ENCODE data around the gene CYP8B1.

The CYP8B1 gene

GRCh38 chr3:42906070-42906847 is 30.6 kb upstream of the CYP8B1 start, which contains the start of gene ZNF662:
ZNF662 (plus strand) TSS chr3:42906142; CDS start chr3:42908115, 1,973 bp downstream.
- H3K27me3 ChIP-seq (replicated peaks in 2 of 5; ENCODE audit: control insufficient read depth in 4 of 5, insufficient read depth in 5 of 5, low read length in 4 of 5), result peaks cover 0 to 10% (median 0%) of the 10 kb centered on the region in 5 experiments
- H3K4me3 ChIP-seq (ENCODE audit: control insufficient read depth in 1 of 7, extremely low read depth in 1 of 7, insufficient read depth in 4 of 7, low read depth in 2 of 7, low read length in 6 of 7), result peak within 1 kb of the TSS; percentile 32 to 87 (median 64)
- H3K9me3 ChIP-seq (ENCODE audit: control extremely low read depth in 1 of 5, control insufficient read depth in 4 of 5, insufficient read depth in 2 of 5, low read depth in 1 of 5, low read length in 4 of 5), result peaks cover under 1 to 30% (median 14%) of the 10 kb centered on the region in 5 experiments
- peak within 1 kb of the TSS in 1 of 2 experiments; percentile 47 for H3K27ac ChIP-seq (ENCODE audit: insufficient read depth in 1 of 2, low read depth in 1 of 2, low read length in 2 of 2, poor library complexity in 1 of 2, severe bottlenecking in 2 of 2)
- ChIA-PET CTCF (no interaction called here), POLR2A (no interaction called here)
- WGBS (ENCODE audit: insufficient coverage), result under 1% methylated on average over 44 of the region's 59 CpGs
- H3K36me3 ChIP-seq (ENCODE audit: control insufficient read depth in 4 of 4, insufficient read depth in 4 of 4, low read length in 3 of 4), result peaks cover 0 to 33% (median 12%) of the 10 kb centered on the region in 4 experiments
- H3K4me1 ChIP-seq (ENCODE audit: control extremely low read depth in 1 of 4, control insufficient read depth in 4 of 4, insufficient read depth in 4 of 4, low read length in 3 of 4), result peaks cover 0 to 17% (median 8%) of the 10 kb centered on the region in 4 experiments
- peak; percentile 49 to 67 (median 52) for DNase-seq

- peak overlapping the region; percentile 32 to 87 (median 64) for H3K4me3 ChIP-seq (ENCODE audit: control insufficient read depth in 1 of 7, extremely low read depth in 1 of 7, insufficient read depth in 4 of 7, low read depth in 2 of 7, low read length in 6 of 7)
- H3K27ac ChIP-seq (ENCODE audit: insufficient read depth in 1 of 2, low read depth in 1 of 2, low read length in 2 of 2, poor library complexity in 1 of 2, severe bottlenecking in 2 of 2), result peak overlapping the region in 1 of 2 experiments; percentile 47
- H3K27me3 ChIP-seq (replicated peaks in 2 of 5; ENCODE audit: control insufficient read depth in 4 of 5, insufficient read depth in 5 of 5, low read length in 4 of 5), result peaks cover 0 to 10% (median 0%) of the 10 kb centered on the region in 5 experiments
- DNase-seq, result no peak
- peaks cover 0 to 17% (median 8%) of the 10 kb centered on the region in 4 experiments for H3K4me1 ChIP-seq (ENCODE audit: control extremely low read depth in 1 of 4, control insufficient read depth in 4 of 4, insufficient read depth in 4 of 4, low read length in 3 of 4)
- peaks cover 0 to 28% (median 8%) of the 10 kb centered on the region in 4 experiments for H3K36me3 ChIP-seq (ENCODE audit: control insufficient read depth in 4 of 4, insufficient read depth in 4 of 4, low read length in 3 of 4)
- POLR2A ChIA-PET, result no interaction called here
- CTCF ChIA-PET, result no interaction called here
- H3K9me3 ChIP-seq (ENCODE audit: control extremely low read depth in 1 of 5, control insufficient read depth in 4 of 5, insufficient read depth in 2 of 5, low read depth in 1 of 5, low read length in 4 of 5), result peaks cover 0 to 24% (median 10%) of the 10 kb centered on the region in 5 experiments
- WGBS (ENCODE audit: insufficient coverage), result 4% methylated on average over 5 of the region's 12 CpGs
Measured at GRCh38 chr3:42905740-42906069, 30.0 kb upstream of the CYP8B1 start.

GRCh38 chr3:42904076-42904475 is 28.4 kb upstream of the CYP8B1 start:
- peaks cover 0 to 14% (median 4%) of the 10 kb centered on the region in 4 experiments for H3K36me3 ChIP-seq (ENCODE audit: control insufficient read depth in 4 of 4, insufficient read depth in 4 of 4, low read length in 3 of 4)
- CTCF ChIA-PET, result no interaction called here
- POLR2A ChIA-PET, result no interaction called here
- no peak for DNase-seq
- H3K27ac ChIP-seq (ENCODE audit: insufficient read depth in 1 of 2, low read depth in 1 of 2, low read length in 2 of 2, poor library complexity in 1 of 2, severe bottlenecking in 2 of 2), result no peak overlapping the region
- H3K27me3 ChIP-seq (replicated peaks in 2 of 5; ENCODE audit: control insufficient read depth in 4 of 5, insufficient read depth in 5 of 5, low read length in 4 of 5), result peaks cover 0 to 10% (median 0%) of the 10 kb centered on the region in 5 experiments
- 93% methylated on average over 1 of the region's 1 CpG for WGBS (ENCODE audit: insufficient coverage)
- no peak overlapping the region for H3K4me3 ChIP-seq (ENCODE audit: control insufficient read depth in 1 of 7, extremely low read depth in 1 of 7, insufficient read depth in 4 of 7, low read depth in 2 of 7, low read length in 6 of 7)
- H3K9me3 ChIP-seq (ENCODE audit: control extremely low read depth in 1 of 5, control insufficient read depth in 4 of 5, insufficient read depth in 2 of 5, low read depth in 1 of 5, low read length in 4 of 5), result peaks cover 0 to 17% (median 5%) of the 10 kb centered on the region in 5 experiments
- peaks cover 0 to 17% (median 8%) of the 10 kb centered on the region in 4 experiments for H3K4me1 ChIP-seq (ENCODE audit: control extremely low read depth in 1 of 4, control insufficient read depth in 4 of 4, insufficient read depth in 4 of 4, low read length in 3 of 4)

GRCh38 chr3:42902257-42902656 is 26.6 kb upstream of the CYP8B1 start:
- H3K27me3 ChIP-seq (replicated peaks in 2 of 5; ENCODE audit: control insufficient read depth in 4 of 5, insufficient read depth in 5 of 5, low read length in 4 of 5), result peaks cover 0 to 10% (median 0%) of the 10 kb centered on the region in 5 experiments
- WGBS (ENCODE audit: insufficient coverage), result 80% methylated on average over 1 of the region's 2 CpGs

GRCh38 chr3:42901073-42901415 is 25.4 kb upstream of the CYP8B1 start:
- peaks cover 0 to 5% (median 2%) of the 10 kb centered on the region in 4 experiments for H3K4me1 ChIP-seq (ENCODE audit: control extremely low read depth in 1 of 4, control insufficient read depth in 4 of 4, insufficient read depth in 4 of 4, low read length in 3 of 4)
- H3K27ac ChIP-seq (ENCODE audit: insufficient read depth in 1 of 2, low read depth in 1 of 2, low read length in 2 of 2, poor library complexity in 1 of 2, severe bottlenecking in 2 of 2), result no peak overlapping the region
- POLR2A ChIA-PET, result no interaction called here
- H3K36me3 ChIP-seq (ENCODE audit: control insufficient read depth in 4 of 4, insufficient read depth in 4 of 4, low read length in 3 of 4), result no peaks in the 10 kb centered on the region
- DNase-seq, result no peak
- CTCF ChIA-PET, result interaction anchor here (0.7 kb wide), 1 partner anchor 22 kb away, joined by 3 read pairs; no protein-coding TSS in a partner anchor
- peaks cover 0 to 3% (median 0%) of the 10 kb centered on the region in 5 experiments for H3K27me3 ChIP-seq (replicated peaks in 2 of 5; ENCODE audit: control insufficient read depth in 4 of 5, insufficient read depth in 5 of 5, low read length in 4 of 5)
- no peak overlapping the region for H3K4me3 ChIP-seq (ENCODE audit: control insufficient read depth in 1 of 7, extremely low read depth in 1 of 7, insufficient read depth in 4 of 7, low read depth in 2 of 7, low read length in 6 of 7)
- peaks cover 0 to 13% (median 4%) of the 10 kb centered on the region in 5 experiments for H3K9me3 ChIP-seq (ENCODE audit: control extremely low read depth in 1 of 5, control insufficient read depth in 4 of 5, insufficient read depth in 2 of 5, low read depth in 1 of 5, low read length in 4 of 5)
- WGBS (ENCODE audit: insufficient coverage), result 70% methylated on average over 2 of the region's 3 CpGs

More at GRCh38 chr3:42902257-42902656, 26.6 kb upstream of the CYP8B1 start:
- no peaks in the 10 kb centered on the region for H3K36me3 ChIP-seq (ENCODE audit: control insufficient read depth in 4 of 4, insufficient read depth in 4 of 4, low read length in 3 of 4)
- H3K4me3 ChIP-seq (ENCODE audit: control insufficient read depth in 1 of 7, extremely low read depth in 1 of 7, insufficient read depth in 4 of 7, low read depth in 2 of 7, low read length in 6 of 7), result no peak overlapping the region
- POLR2A ChIA-PET, result no interaction called here
- H3K27ac ChIP-seq (ENCODE audit: insufficient read depth in 1 of 2, low read depth in 1 of 2, low read length in 2 of 2, poor library complexity in 1 of 2, severe bottlenecking in 2 of 2), result no peak overlapping the region
- CTCF ChIA-PET, result no interaction called here
- H3K9me3 ChIP-seq (ENCODE audit: control extremely low read depth in 1 of 5, control insufficient read depth in 4 of 5, insufficient read depth in 2 of 5, low read depth in 1 of 5, low read length in 4 of 5), result peaks cover 0 to 17% (median 4%) of the 10 kb centered on the region in 5 experiments
- H3K4me1 ChIP-seq (ENCODE audit: control extremely low read depth in 1 of 4, control insufficient read depth in 4 of 4, insufficient read depth in 4 of 4, low read length in 3 of 4), result peaks cover 0 to 16% (median 8%) of the 10 kb centered on the region in 4 experiments
- no peak for DNase-seq

GRCh38 chr3:42900226-42901072 is 24.8 kb upstream of the CYP8B1 start:
- ChIA-PET CTCF (interaction anchor here (0.7 kb wide), 1 partner anchor 21 kb away, joined by 3 read pairs; no protein-coding TSS in a partner anchor), POLR2A (no interaction called here)

More at GRCh38 chr3:42900226-42901072, 24.8 kb upstream of the CYP8B1 start:
- no peaks in the 10 kb centered on the region for H3K36me3 ChIP-seq (ENCODE audit: control insufficient read depth in 4 of 4, insufficient read depth in 4 of 4, low read length in 3 of 4)
- peaks cover 0 to 13% (median 4%) of the 10 kb centered on the region in 5 experiments for H3K9me3 ChIP-seq (ENCODE audit: control extremely low read depth in 1 of 5, control insufficient read depth in 4 of 5, insufficient read depth in 2 of 5, low read depth in 1 of 5, low read length in 4 of 5)
- DNase-seq, result no peak
- H3K27ac ChIP-seq (ENCODE audit: insufficient read depth in 1 of 2, low read depth in 1 of 2, low read length in 2 of 2, poor library complexity in 1 of 2, severe bottlenecking in 2 of 2), result no peak overlapping the region
- peaks cover 0 to 3% (median 0%) of the 10 kb centered on the region in 5 experiments for H3K27me3 ChIP-seq (replicated peaks in 2 of 5; ENCODE audit: control insufficient read depth in 4 of 5, insufficient read depth in 5 of 5, low read length in 4 of 5)
- H3K4me3 ChIP-seq (ENCODE audit: control insufficient read depth in 1 of 7, extremely low read depth in 1 of 7, insufficient read depth in 4 of 7, low read depth in 2 of 7, low read length in 6 of 7), result no peak overlapping the region
- 97% methylated on average over 6 of the region's 8 CpGs for WGBS (ENCODE audit: insufficient coverage)
- H3K4me1 ChIP-seq (ENCODE audit: control extremely low read depth in 1 of 4, control insufficient read depth in 4 of 4, insufficient read depth in 4 of 4, low read length in 3 of 4), result peaks cover 0 to 2% (median under 1%) of the 10 kb centered on the region in 4 experiments
